OCI-LY3 (cell line): ENCODE results near the gene ELANE.
"Not testable (repeated sequence)": the region's sequence is repeated elsewhere in the genome, so short reads cannot be mapped to it uniquely, and the experiment has no call there.

ENCODE experiments used
- H2AFZ ChIP-seq: fragments of 200-600, 300-600 bp; shearing (Covaris generic); 2 replicates; pipeline ENCODE4 v1.6.0; 2014; ENCODE audit warnings: antibody characterized with exemption, low read depth, low read length
- H3K27ac ChIP-seq: fragments of 200-600, 300-600 bp; sonication (generic); 2 replicates; pipeline ENCODE4 v1.5.1; 2014; ENCODE audit warnings: mild to moderate bottlenecking, low read length, moderate library complexity, mixed read lengths
- H3K27me3 ChIP-seq: fragments of 200-600, 300-600 bp; sonication (generic); 2 replicates; pipeline ENCODE4 v1.6.1; 2014; ENCODE audit warnings: low read depth, low read length, mixed read lengths
- H3K36me3 ChIP-seq: fragments of 200-600, 300-600 bp; sonication (generic); replicated peaks from 2 replicates; pipeline ENCODE3; 2014; ENCODE audit warnings: low read depth, low read length, mixed read lengths
- H3K4me1 ChIP-seq: fragments of 300-600, 200-600 bp; sonication (generic); 2 replicates; pipeline ENCODE4 v1.6.1; 2014; ENCODE audit warnings: low read length, mixed read lengths
- H3K4me2 ChIP-seq: fragments of 200-600, 300-600 bp; sonication (generic); 2 replicates; pipeline ENCODE4 v1.6.1; 2014; ENCODE audit warnings: low read length, mixed read lengths
- H3K4me3 ChIP-seq: fragments of 300-600, 200-600 bp; sonication (generic); 2 replicates; pipeline ENCODE4 v1.5.1; 2014; ENCODE audit warnings: antibody characterized with exemption, mild to moderate bottlenecking, low read length, moderate library complexity
- H3K79me2 ChIP-seq: fragments of 300-600, 200-600 bp; shearing (Covaris generic); 2 replicates; pipeline ENCODE4 v1.6.1; 2014; ENCODE audit warnings: mild to moderate bottlenecking, low read length, mixed read lengths
- H3K9ac ChIP-seq: fragments of 300-600, 200-600 bp; shearing (Covaris generic); 2 replicates; pipeline ENCODE4 v1.6.0; 2014; ENCODE audit warnings: mild to moderate bottlenecking, low read length, moderate library complexity
- H3K9me3 ChIP-seq: fragments of 200-600, 300-600 bp; shearing (Covaris generic); 2 replicates; pipeline ENCODE4 v1.6.1; 2014; ENCODE audit warnings: low read length, mixed read lengths; ENCODE audit not compliant: insufficient read depth
- H4K20me1 ChIP-seq: fragments of 200-600, 300-600 bp; sonication (generic); 2 replicates; pipeline ENCODE4 v1.6.1; 2016; ENCODE audit warnings: low read length, mixed read lengths; ENCODE audit not compliant: insufficient read depth
- EZH2phosphoT487 ChIP-seq: fragments of 200-600 bp; shearing (Covaris generic); IDR thresholded peaks from 2 replicates; pipeline ENCODE4 v1.6.1; 2018; ENCODE audit warnings: antibody characterized with exemption, mixed run types, low read depth
- TF ChIP-seq, protein P1 (sequence below): fragments of 200-600, 300-600 bp; sonication (generic); IDR thresholded peaks from 2 replicates; pipeline ENCODE4 v1.5.1; 2014; ENCODE audit warnings: antibody characterized with exemption, low read length, low read depth

ELANE gene

DNA sequence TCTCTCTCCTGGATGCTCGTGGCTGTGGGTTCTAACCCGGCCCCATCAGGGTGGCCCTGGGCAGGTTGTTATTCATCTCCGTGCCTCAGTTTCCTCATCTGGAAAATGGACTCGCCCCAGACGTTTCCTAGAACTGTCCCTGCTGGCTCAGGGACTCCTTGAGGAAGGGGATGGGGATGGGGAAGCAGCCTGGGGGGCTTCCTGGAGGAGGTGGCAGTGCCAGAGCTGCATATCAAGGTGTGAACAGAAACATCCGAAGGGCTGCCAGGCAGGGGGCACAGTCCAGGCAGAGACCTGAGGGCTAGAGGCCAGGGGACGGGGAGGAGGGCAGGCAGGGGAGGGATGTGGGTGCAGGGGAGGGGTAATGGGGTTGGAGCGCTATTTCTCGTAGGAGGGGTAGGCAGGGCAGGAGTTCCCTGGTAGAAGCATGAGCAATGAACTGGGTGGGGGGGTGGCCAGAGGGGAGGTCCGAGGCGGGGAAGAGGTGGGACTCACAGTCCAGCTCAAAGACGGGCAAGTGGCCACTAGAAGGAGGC is 3.6 kb upstream of the ELANE start:
- H2AFZ ChIP-seq = no peak overlapping the region
- no peaks in the 10 kb centered on the region for H4K20me1 ChIP-seq
- H3K9ac ChIP-seq = no peak overlapping the region
- H3K27me3 ChIP-seq = peaks cover 21% of the 10 kb centered on the region
- H3K36me3 ChIP-seq = no peaks in the 10 kb centered on the region
- H3K4me2 ChIP-seq = no peak overlapping the region
- H3K27ac ChIP-seq = no peak overlapping the region
- no peaks in the 10 kb centered on the region for H3K9me3 ChIP-seq
- no peaks in the 10 kb centered on the region for H3K79me2 ChIP-seq
- TF ChIP-seq, protein P1, sequence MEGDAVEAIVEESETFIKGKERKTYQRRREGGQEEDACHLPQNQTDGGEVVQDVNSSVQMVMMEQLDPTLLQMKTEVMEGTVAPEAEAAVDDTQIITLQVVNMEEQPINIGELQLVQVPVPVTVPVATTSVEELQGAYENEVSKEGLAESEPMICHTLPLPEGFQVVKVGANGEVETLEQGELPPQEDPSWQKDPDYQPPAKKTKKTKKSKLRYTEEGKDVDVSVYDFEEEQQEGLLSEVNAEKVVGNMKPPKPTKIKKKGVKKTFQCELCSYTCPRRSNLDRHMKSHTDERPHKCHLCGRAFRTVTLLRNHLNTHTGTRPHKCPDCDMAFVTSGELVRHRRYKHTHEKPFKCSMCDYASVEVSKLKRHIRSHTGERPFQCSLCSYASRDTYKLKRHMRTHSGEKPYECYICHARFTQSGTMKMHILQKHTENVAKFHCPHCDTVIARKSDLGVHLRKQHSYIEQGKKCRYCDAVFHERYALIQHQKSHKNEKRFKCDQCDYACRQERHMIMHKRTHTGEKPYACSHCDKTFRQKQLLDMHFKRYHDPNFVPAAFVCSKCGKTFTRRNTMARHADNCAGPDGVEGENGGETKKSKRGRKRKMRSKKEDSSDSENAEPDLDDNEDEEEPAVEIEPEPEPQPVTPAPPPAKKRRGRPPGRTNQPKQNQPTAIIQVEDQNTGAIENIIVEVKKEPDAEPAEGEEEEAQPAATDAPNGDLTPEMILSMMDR = no peak
- TF ChIP-seq EZH2phosphoT487 = no peak
- H3K4me1 ChIP-seq = peaks cover 19% of the 10 kb centered on the region
- no peak overlapping the region for H3K4me3 ChIP-seq

DNA sequence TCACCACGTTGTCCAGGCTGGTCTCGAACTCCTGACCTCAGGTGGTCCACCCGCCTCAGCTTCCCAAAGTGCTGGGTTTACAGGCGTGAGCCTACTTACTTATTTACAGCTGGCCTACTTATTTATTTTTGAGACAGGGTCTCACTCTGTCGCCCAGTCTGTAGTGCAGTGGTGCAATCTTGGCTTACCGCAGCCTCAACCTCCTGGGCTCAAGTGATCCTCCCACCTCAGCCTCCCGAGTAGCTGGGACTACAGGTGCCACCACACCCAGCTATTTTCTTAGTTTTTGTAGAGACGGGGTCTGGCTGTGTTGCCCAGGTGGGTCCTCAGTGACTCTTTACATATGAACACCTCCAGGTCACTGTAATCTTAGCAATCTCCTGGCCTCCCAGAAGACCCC is 2.9 kb upstream of the ELANE start:
- H2AFZ ChIP-seq, H3K4me2 ChIP-seq: not testable (repeated sequence)
- H3K4me1 ChIP-seq = peaks cover 19% of the 10 kb centered on the region

DNA sequence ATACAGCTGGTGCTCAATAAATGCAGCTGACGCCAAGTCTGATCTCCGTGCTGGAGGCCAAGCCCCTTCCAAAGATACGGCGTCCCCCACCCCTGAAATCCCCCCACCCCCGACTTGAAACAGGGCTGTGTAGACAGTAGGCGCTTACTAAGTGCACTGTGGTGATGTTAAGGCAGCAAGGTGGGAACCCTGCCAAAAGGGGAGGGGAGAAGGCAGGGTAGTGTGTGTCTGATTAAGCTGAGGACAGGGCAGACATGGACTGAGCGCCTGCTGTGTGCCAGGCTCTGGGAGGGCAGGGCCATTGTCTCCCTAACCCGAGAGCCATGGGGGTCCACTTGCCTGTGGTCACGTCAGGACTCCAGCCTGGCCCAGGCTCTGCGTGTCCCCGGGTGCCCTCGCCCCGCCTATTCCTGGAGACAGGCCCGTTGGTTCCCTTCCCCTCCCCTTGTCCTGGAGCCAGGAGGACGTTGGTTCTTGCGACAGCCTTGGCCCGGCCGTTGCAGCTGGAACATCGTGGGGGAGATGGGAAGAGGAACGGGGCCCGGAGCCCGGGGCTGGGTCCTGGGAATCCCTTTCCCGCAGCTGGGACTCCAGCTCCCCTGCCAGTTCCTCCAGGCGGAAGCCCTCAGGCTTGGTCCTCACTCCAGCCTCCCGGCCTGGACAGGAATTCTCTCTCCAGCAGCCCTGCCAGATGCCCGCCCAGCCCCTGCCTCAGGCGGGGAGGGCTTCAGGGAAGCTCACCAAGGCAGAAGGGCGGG is 1.7 kb upstream of the ELANE start:
- Histone ChIP-seq H3K9me3 (no peaks in the 10 kb centered on the region), H2AFZ (no peak overlapping the region), H3K4me2 (no peak overlapping the region), H3K27me3 (peaks cover 21% of the 10 kb centered on the region; the same call in 1 of the 2 replicates), H3K27ac (no peak overlapping the region), H3K4me1 (peaks cover 7% of the 10 kb centered on the region), H4K20me1 (no peaks in the 10 kb centered on the region), H3K4me3 (no peak overlapping the region), H3K36me3 (no peaks in the 10 kb centered on the region), H3K79me2 (no peaks in the 10 kb centered on the region), H3K9ac (no peak overlapping the region)
- TF ChIP-seq EZH2phosphoT487 = no peak
- TF ChIP-seq, protein P1 = no peak

More for the DNA sequence above, 2.9 kb upstream of the ELANE start:
- not testable (repeated sequence) for H3K4me3 ChIP-seq, H3K27ac ChIP-seq, H3K9ac ChIP-seq, H3K36me3 ChIP-seq, H3K79me2 ChIP-seq, H4K20me1 ChIP-seq, H3K9me3 ChIP-seq
- H3K27me3 ChIP-seq = peaks cover 21% of the 10 kb centered on the region

DNA sequence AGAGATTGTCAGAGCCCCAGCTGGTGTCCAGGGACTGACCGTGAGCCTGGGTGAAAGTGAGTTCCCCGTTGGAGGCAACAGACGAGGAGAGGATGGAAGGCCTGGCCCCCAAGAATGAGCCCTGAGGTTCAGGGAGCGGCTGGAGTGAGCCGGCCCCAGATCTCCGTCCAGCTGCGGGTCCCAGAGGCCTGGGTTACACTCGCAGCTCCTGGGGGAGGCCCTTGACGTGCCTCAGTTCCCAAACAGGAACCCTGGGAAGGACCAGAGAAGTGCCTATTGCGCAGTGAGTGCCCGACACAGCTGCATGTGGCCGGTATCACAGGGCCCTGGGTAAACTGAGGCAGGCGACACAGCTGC is 1.1 kb upstream of the ELANE start:
- no peak overlapping the region for H3K4me2 ChIP-seq
- H3K4me3 ChIP-seq = no peak overlapping the region
- H3K36me3 ChIP-seq = no peaks in the 10 kb centered on the region
- H3K9ac ChIP-seq = no peak overlapping the region
- no peak for TF ChIP-seq EZH2phosphoT487
- TF ChIP-seq, protein P1 = no peak
- H4K20me1 ChIP-seq = no peaks in the 10 kb centered on the region
- H3K27me3 ChIP-seq = peaks cover 21% of the 10 kb centered on the region; the same call in 1 of the 2 replicates
- no peaks in the 10 kb centered on the region for H3K79me2 ChIP-seq
- peaks cover 2% of the 10 kb centered on the region; the same call in 1 of the 2 replicates for H3K4me1 ChIP-seq
- no peak overlapping the region for H3K27ac ChIP-seq
- no peaks in the 10 kb centered on the region for H3K9me3 ChIP-seq
- H2AFZ ChIP-seq = no peak overlapping the region
